H1 (cell line): Measurements from ENCODE around the gene LMOD2. TPM values are rescaled to one million over a fixed set of nuclear protein-coding genes. Genes with fewer than 3 reads are reported as not detected.

Experiments used
- CTCF ChIA-PET: fragments of 300-600 bp; sonication (Branson Sonifier 250); formaldehyde crosslinking; loops from one replicate; lab custom pipeline; 2021; ENCODE audit not compliant: partially characterized antibody; lab: Charles Lee
- POLR2A ChIA-PET: fragments of 300-600 bp; sonication (Branson Sonifier 250); formaldehyde crosslinking; loops from one replicate; lab custom pipeline; 2021; ENCODE audit warnings: inconsistent platforms; ENCODE audit not compliant: partially characterized antibody; lab: Charles Lee
- DNase-seq, 2 experiments: peaks; one replicate each; pipeline versions ENCODE4 v3.0.0 to v3.0.0-alpha.2; 2010 to 2022; ENCODE audit warnings: low spot score in 2 of 2, low read depth in 1 of 2, mixed read lengths in 1 of 2
- FAIRE-seq: peaks from 2 replicates; lab custom pipeline; 2011; peaks lifted over from hg19 to GRCh38; lab: Jason Lieb, UNC
- H2AFZ ChIP-seq: 2 replicates; pipeline ENCODE4 v1.8.1; 2012; ENCODE audit warnings: low read length, inconsistent platforms
- H2AK5ac ChIP-seq: 2 replicates; pipeline ENCODE4 v1.6.1; 2013; ENCODE audit warnings: low read depth, low read length
- H2BK120ac ChIP-seq: replicated peaks from 2 replicates; pipeline ENCODE3; 2013; ENCODE audit warnings: low read depth, low read length, inconsistent platforms
- H2BK12ac ChIP-seq: 2 replicates; pipeline ENCODE4 v1.6.1; 2013; ENCODE audit warnings: low read depth, low read length
- H2BK15ac ChIP-seq: 2 replicates; pipeline ENCODE4 v1.6.1; 2013; ENCODE audit warnings: low read length
- H2BK20ac ChIP-seq: 2 replicates; pipeline ENCODE4 v1.6.1; 2013; ENCODE audit warnings: low read length
- H2BK5ac ChIP-seq: 2 replicates; pipeline ENCODE4 v1.6.1; 2013; ENCODE audit warnings: low read depth, low read length
- H3K14ac ChIP-seq: 2 replicates; pipeline ENCODE4 v1.6.1; 2013; ENCODE audit warnings: inconsistent platforms; ENCODE audit not compliant: insufficient read length
- H3K18ac ChIP-seq: 2 replicates; pipeline ENCODE4 v1.6.1; 2013; ENCODE audit warnings: low read length; ENCODE audit errors: extremely low read depth
- H3K23ac ChIP-seq: 2 replicates; pipeline ENCODE4 v1.6.1; 2013; ENCODE audit warnings: inconsistent platforms; ENCODE audit not compliant: insufficient read length
- H3K23me2 ChIP-seq: 2 replicates; pipeline ENCODE4 v1.6.1; 2013; ENCODE audit warnings: low read depth, low read length
- H3K27ac ChIP-seq: 2 replicates; pipeline ENCODE4 v1.6.1; 2011; ENCODE audit warnings: low read depth, low read length, inconsistent platforms
- H3K27me3 ChIP-seq, 4 experiments: replicated peaks in 1 of 4; 1 replicate in 1 of 4; 2 replicates in 3 of 4; pipeline versions ENCODE4 v1.6.1 to v1.8.1; 2011 to 2013; ENCODE audit warnings: low read length in 3 of 4, mild to moderate bottlenecking in 3 of 4, inconsistent platforms in 2 of 4, mixed read lengths in 2 of 4, moderate library complexity in 1 of 4; ENCODE audit not compliant: control insufficient read depth in 3 of 4, insufficient read depth in 3 of 4; ENCODE audit errors: extremely low read depth in 1 of 4
- H3K36me3 ChIP-seq, 4 experiments: 2 replicates each; pipeline versions ENCODE4 v1.6.1 to v1.8.1; 2011 to 2013; ENCODE audit warnings: mild to moderate bottlenecking in 4 of 4, low read length in 3 of 4, moderate library complexity in 2 of 4, control low read depth in 1 of 4, inconsistent platforms in 1 of 4; ENCODE audit not compliant: insufficient read depth in 4 of 4, control insufficient read depth in 2 of 4
- H3K4ac ChIP-seq: replicated peaks from 2 replicates; pipeline ENCODE3; 2013; ENCODE audit warnings: low read length, low read depth, mixed read lengths, inconsistent platforms; ENCODE audit not compliant: insufficient read length
- H3K4me1 ChIP-seq, 4 experiments: replicated peaks in 1 of 4; 1 replicate in 1 of 4; 2 replicates in 3 of 4; pipeline versions ENCODE4 v1.6.1 to v1.8.1; 2011 to 2013; ENCODE audit warnings: low read length in 3 of 4, inconsistent platforms in 2 of 4, mixed read lengths in 1 of 4; ENCODE audit not compliant: insufficient read depth in 4 of 4, control insufficient read depth in 3 of 4
- H3K4me2 ChIP-seq, 2 experiments: 2 replicates each; pipeline versions ENCODE4 v1.6.1 to v1.8.1; 2011 to 2013; ENCODE audit warnings: low read depth in 2 of 2, low read length in 2 of 2, control low read depth in 1 of 2, inconsistent platforms in 1 of 2, mild to moderate bottlenecking in 1 of 2; ENCODE audit not compliant: insufficient read depth in 1 of 2
- H3K4me3 ChIP-seq, 4 experiments: fragments of 200-600, 300-600 bp in 1 of 4; sonication (generic), shearing (Covaris generic), sonication (Bioruptor Twin) in 1 of 4; 2 replicates each; pipeline versions ENCODE4 v1.5.1 to v1.8.1; 2011 to 2016; ENCODE audit warnings: low read length in 4 of 4, low read depth in 3 of 4, control low read depth in 2 of 4, inconsistent platforms in 2 of 4, mild to moderate bottlenecking in 2 of 4, mixed read lengths in 1 of 4, moderate library complexity in 1 of 4; ENCODE audit not compliant: insufficient read depth in 2 of 4; ENCODE audit errors: extremely low read depth in 1 of 4
- H3K56ac ChIP-seq: replicated peaks from 2 replicates; pipeline ENCODE3; 2013; ENCODE audit warnings: low read depth, mild to moderate bottlenecking, mixed read lengths, low read length, inconsistent platforms; ENCODE audit not compliant: insufficient read length
- H3K79me1 ChIP-seq: 2 replicates; pipeline ENCODE4 v1.6.1; 2013; ENCODE audit warnings: low read depth, low read length, control low read depth
- H3K79me2 ChIP-seq, 2 experiments: 2 replicates each; pipeline versions ENCODE4 v1.6.1 to v1.8.1; 2012 to 2013; ENCODE audit warnings: low read length in 2 of 2, mild to moderate bottlenecking in 2 of 2, inconsistent platforms in 1 of 2; ENCODE audit not compliant: insufficient read depth in 2 of 2, control insufficient read depth in 1 of 2
- H3K9ac ChIP-seq, 4 experiments: replicated peaks in 1 of 4; 1 replicate in 1 of 4; 2 replicates in 3 of 4; pipeline versions ENCODE4 v1.6.1 to v1.8.1; 2011 to 2013; ENCODE audit warnings: low read depth in 3 of 4, low read length in 3 of 4, control low read depth in 2 of 4, mild to moderate bottlenecking in 2 of 4, moderate library complexity in 2 of 4, inconsistent platforms in 1 of 4; ENCODE audit errors: extremely low read depth in 1 of 4
- H3K9me3 ChIP-seq, 2 experiments: 2 replicates each; pipeline versions ENCODE4 v1.6.1 to v1.8.1; 2012 to 2013; ENCODE audit warnings: mild to moderate bottlenecking in 2 of 2, moderate library complexity in 2 of 2, control low read depth in 1 of 2, inconsistent platforms in 1 of 2, low read depth in 1 of 2, low read length in 1 of 2, mixed read lengths in 1 of 2; ENCODE audit not compliant: insufficient read depth in 2 of 2
- H4K20me1 ChIP-seq, 2 experiments: replicated peaks in 1 of 2; 2 replicates each; pipeline versions ENCODE3 to v1.8.1; 2011 to 2013; ENCODE audit warnings: inconsistent platforms in 2 of 2, low read length in 2 of 2, mild to moderate bottlenecking in 1 of 2; ENCODE audit not compliant: insufficient read depth in 2 of 2, control insufficient read depth in 1 of 2
- H4K5ac ChIP-seq: 2 replicates; pipeline ENCODE4 v1.6.1; 2013; ENCODE audit warnings: low read length, low read depth, mixed read lengths, inconsistent platforms; ENCODE audit not compliant: insufficient read length
- H4K8ac ChIP-seq: 2 replicates; pipeline ENCODE4 v1.8.0; 2013; ENCODE audit warnings: mild to moderate bottlenecking, moderate library complexity, low read length, inconsistent platforms; ENCODE audit not compliant: insufficient read depth; ENCODE audit errors: extremely low read depth
- H4K91ac ChIP-seq: replicated peaks from 2 replicates; pipeline ENCODE3; 2013; ENCODE audit warnings: low read length, mixed read lengths, inconsistent platforms; ENCODE audit not compliant: insufficient read length
- BACH1 ChIP-seq: IDR thresholded peaks from 2 replicates; pipeline ENCODE4 v1.6.1; 2012; ENCODE audit warnings: low read length, improper control_type of control experiment
- CHD2 ChIP-seq: IDR thresholded peaks from 2 replicates; pipeline ENCODE4 v1.6.1; 2012; ENCODE audit warnings: low read length, improper control_type of control experiment
- CREB1 ChIP-seq: IDR thresholded peaks from 2 replicates; pipeline ENCODE4 v1.6.1; 2012; ENCODE audit warnings: inconsistent platforms
- EP300 ChIP-seq, 2 experiments: IDR thresholded peaks; 1 replicate in 1 of 2; 2 replicates in 1 of 2; pipeline ENCODE4 v1.6.1; 2011 to 2012; ENCODE audit warnings: low read depth in 2 of 2, low read length in 2 of 2, mild to moderate bottlenecking in 2 of 2, borderline replicate concordance in 1 of 2, inconsistent platforms in 1 of 2, moderate library complexity in 1 of 2
- NANOG ChIP-seq: IDR thresholded peaks from 2 replicates; pipeline ENCODE4 v1.6.1; 2011; ENCODE audit warnings: low read length, low read depth, mild to moderate bottlenecking, inconsistent platforms; ENCODE audit not compliant: insufficient read depth, poor library complexity, severe bottlenecking
- NRF1 ChIP-seq: IDR thresholded peaks from 2 replicates; pipeline ENCODE4 v1.6.1; 2011; ENCODE audit warnings: mild to moderate bottlenecking, low read depth, low read length, improper control_type of control experiment
- POU5F1 ChIP-seq: IDR thresholded peaks from 2 replicates; pipeline ENCODE4 v1.6.1; 2011; ENCODE audit warnings: low read depth, mild to moderate bottlenecking, low read length, moderate library complexity
- SP2 ChIP-seq: IDR thresholded peaks from 2 replicates; pipeline ENCODE4 v1.6.1; 2012; ENCODE audit warnings: mild to moderate bottlenecking, low read length, inconsistent platforms
- SP4 ChIP-seq: IDR thresholded peaks from 2 replicates; pipeline ENCODE4 v1.6.1; 2012; ENCODE audit warnings: low read length, inconsistent platforms
- SUZ12 ChIP-seq: fragments of 200-600 bp; sonication (generic); IDR thresholded peaks from 2 replicates; pipeline ENCODE4 v1.6.1; 2012; ENCODE audit warnings: mild to moderate bottlenecking, inconsistent platforms, low read length, moderate library complexity, mixed read lengths
- TEAD4 ChIP-seq: IDR thresholded peaks from 2 replicates; pipeline ENCODE4 v1.6.1; 2012; ENCODE audit warnings: low read depth, low read length, inconsistent platforms, mixed read lengths
- WGBS, 2 experiments: shearing (Covaris generic) in 1 of 2; methylation state at CpG; one replicate each; pipeline versions ENCODE4 v1.1.6 to v1.1.7; 2013 to 2015; ENCODE audit warnings: low lambda C conversion rate in 2 of 2, mixed read lengths in 2 of 2, inconsistent platforms in 1 of 2, low coverage in 1 of 2, missing lambda C conversion rate in 1 of 2; ENCODE audit not compliant: insufficient replicate concordance in 2 of 2, insufficient coverage in 1 of 2, insufficient read length in 1 of 2; ENCODE audit errors: extremely low coverage in 1 of 2, missing lambda C conversion rate in 1 of 2; 5-methylcytosine and 5-hydroxymethylcytosine counted together
- long read RNA-seq, 2 experiments: library from RNA in 1 of 2; library from capped mRNA in 1 of 2; stranded (forward); transcript quantifications; one replicate each; pipeline ENCODE4 v2.0.0, GENCODE V29; 2021; ENCODE audit warnings: inconsistent platforms in 1 of 2
- polyA minus RNA-seq, 3 experiments: library from RNA; depleted of rRNA, polyadenylated mRNA; stranded (reverse); fragments of >200 nt; gene quantifications; 1 replicate in 2 of 3; 2 replicates in 1 of 3; pipeline ENCODE4 v1.2.3, GENCODE V29; 2011
- polyA plus RNA-seq, 7 experiments: library from polyadenylated mRNA; depleted of rRNA in 3 of 7; stranded (reverse) in 5 of 7; unstranded in 2 of 7; fragments of >200 nt in 5 of 7; fragments of 200-250 nt in 2 of 7; gene quantifications; 1 replicate in 5 of 7; 2 replicates in 1 of 7; 4 replicates in 1 of 7; pipeline versions ENCODE4 v1.2.1 to v1.2.3, GENCODE V29; 2011 to 2013; ENCODE audit warnings: missing spikeins in 2 of 7, mixed read lengths in 2 of 7
- total RNA-seq: library from RNA; stranded (reverse); fragmentation: NEBNext Ultra II Directional; extraction: Animal tissue kit (Norgen Biotek cat#: 25700); gene quantifications from 2 replicates; pipeline ENCODE4 v1.2.1, GENCODE V29; 2021

Gene LMOD2, protein sequence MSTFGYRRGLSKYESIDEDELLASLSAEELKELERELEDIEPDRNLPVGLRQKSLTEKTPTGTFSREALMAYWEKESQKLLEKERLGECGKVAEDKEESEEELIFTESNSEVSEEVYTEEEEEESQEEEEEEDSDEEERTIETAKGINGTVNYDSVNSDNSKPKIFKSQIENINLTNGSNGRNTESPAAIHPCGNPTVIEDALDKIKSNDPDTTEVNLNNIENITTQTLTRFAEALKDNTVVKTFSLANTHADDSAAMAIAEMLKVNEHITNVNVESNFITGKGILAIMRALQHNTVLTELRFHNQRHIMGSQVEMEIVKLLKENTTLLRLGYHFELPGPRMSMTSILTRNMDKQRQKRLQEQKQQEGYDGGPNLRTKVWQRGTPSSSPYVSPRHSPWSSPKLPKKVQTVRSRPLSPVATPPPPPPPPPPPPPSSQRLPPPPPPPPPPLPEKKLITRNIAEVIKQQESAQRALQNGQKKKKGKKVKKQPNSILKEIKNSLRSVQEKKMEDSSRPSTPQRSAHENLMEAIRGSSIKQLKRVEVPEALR
- 0.22 TPM in 1 of 2 replicates, not detected in the other for total RNA-seq
- 0.03 TPM in 1 of 2 replicates, not detected in the other for polyA plus RNA-seq (2011; rRNA removed)
- polyA plus RNA-seq (2011; cell fraction: cytosol; rRNA removed): 0.10 TPM
- polyA plus RNA-seq (2011; cell fraction: nucleus; rRNA removed): not detected
- 0.06 to 0.07 TPM in 2 of 4 replicates, not detected in the others for polyA plus RNA-seq (2012, experiment 1 of 2)
- polyA plus RNA-seq (2012, experiment 2 of 2): not detected
- polyA plus RNA-seq (2013, experiment 1 of 2): 0.04 TPM
- polyA plus RNA-seq (2013, experiment 2 of 2): 0.06 TPM
- polyA minus RNA-seq (2011; rRNA and poly(A)+ RNA removed): not detected in 2 replicates
- not detected for polyA minus RNA-seq (2011; cell fraction: cytosol; rRNA and poly(A)+ RNA removed)
- polyA minus RNA-seq (2011; cell fraction: nucleus; rRNA and poly(A)+ RNA removed): not detected
- long read RNA-seq, experiment 1: 0 reads
- long read RNA-seq, experiment 2: 0 reads

DNA sequence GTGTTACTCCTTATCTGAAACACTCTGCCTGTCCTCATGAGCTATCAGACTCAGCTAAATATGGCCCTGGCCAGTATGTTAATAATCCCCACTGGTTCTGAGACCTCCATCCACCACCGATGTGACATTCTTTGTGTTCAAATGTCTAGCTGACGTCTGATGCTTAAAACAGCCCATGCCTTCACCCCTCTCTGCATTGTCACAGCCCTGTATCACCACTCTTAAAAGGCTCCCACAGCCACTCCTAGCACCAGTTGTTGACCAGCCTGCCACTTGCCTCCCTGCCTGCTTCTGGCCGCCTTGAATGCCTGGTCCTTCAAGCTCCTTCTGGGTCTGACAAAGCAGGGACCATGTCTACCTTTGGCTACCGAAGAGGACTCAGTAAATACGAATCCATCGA, at the start of gene LMOD2:
Gene LMOD2 (plus strand): TSS at position 253 of the 400 bp plus-strand sequence. CDS start 98 bp downstream, at position 351.
- Histone ChIP-seq H3K14ac (no peak within 1 kb of the TSS), H3K27ac (no peak within 1 kb of the TSS), H3K4ac (no peak within 1 kb of the TSS), H2AFZ (0 out of 2 replicates have a peak within 1 kb of the TSS, but pooled peaks have one; percentile 14), H4K5ac (no peak within 1 kb of the TSS), H3K56ac (no peak within 1 kb of the TSS), H3K23ac (no peak within 1 kb of the TSS), H4K8ac (no peak within 1 kb of the TSS), H3K4me2 (no peak within 1 kb of the TSS), H3K9me3 (no peaks in the 10 kb centered on the region), H4K91ac (no peak within 1 kb of the TSS), H3K4me1 (no peaks in the 10 kb centered on the region), H4K20me1 (no peaks in the 10 kb centered on the region), H3K18ac (no peak within 1 kb of the TSS), H2BK120ac (no peak within 1 kb of the TSS), H2BK20ac (no peak within 1 kb of the TSS), H3K9ac (no peak within 1 kb of the TSS), H3K79me1 (no peaks in the 10 kb centered on the region), H2AK5ac (no peak within 1 kb of the TSS), H3K4me3 (no peak within 1 kb of the TSS), H3K36me3 (no peaks in the 10 kb centered on the region), H2BK12ac (no peak within 1 kb of the TSS), H3K23me2 (no peaks in the 10 kb centered on the region), H3K79me2 (no peaks in the 10 kb centered on the region), H2BK15ac (no peak within 1 kb of the TSS), H3K27me3 (no peaks in the 10 kb centered on the region), H2BK5ac (no peak within 1 kb of the TSS)
- CTCF ChIA-PET: interaction anchor here (0.9 to 1.6 kb wide), 7 partner anchors 8 to 217 kb away, joined by 3 to 5 read pairs (median 3); no protein-coding TSS in a partner anchor
- WGBS, 2 experiments: 71% methylated on average over 3 of the region's 6 CpGs; no CpG with 5 or more reads in 1 of the 2 experiments
- no peak for FAIRE-seq
- DNase-seq: no peak
- POLR2A ChIA-PET: no interaction called here
- TF ChIP-seq CHD2 (no peak), SP2 (no peak), EP300 (IDR thresholded peaks at IDR 0.05; ENCODE audit: borderline replicate concordance in 1 of 2, low read depth in 2 of 2, low read length in 2 of 2) (no peak), NRF1 (no peak), NANOG (no peak), POU5F1 (no peak), CREB1 (no peak), TEAD4 (no peak), BACH1 (no peak), SUZ12 (no peak), SP4 (no peak)
